ENCODE results near the gene SLC22A31. TPM values are rescaled to one million over a fixed set of nuclear protein-coding genes. Genes with fewer than 3 reads are reported as not detected.

The SLC22A31 gene
- total and polyA plus RNA-seq, 9 of the 15 experiments (the other 6 are each of a cell fraction or from before 2014, with no cell fraction given), result 0.29 to 2.2 (median 0.47) TPM; not detected in 3

DNA sequence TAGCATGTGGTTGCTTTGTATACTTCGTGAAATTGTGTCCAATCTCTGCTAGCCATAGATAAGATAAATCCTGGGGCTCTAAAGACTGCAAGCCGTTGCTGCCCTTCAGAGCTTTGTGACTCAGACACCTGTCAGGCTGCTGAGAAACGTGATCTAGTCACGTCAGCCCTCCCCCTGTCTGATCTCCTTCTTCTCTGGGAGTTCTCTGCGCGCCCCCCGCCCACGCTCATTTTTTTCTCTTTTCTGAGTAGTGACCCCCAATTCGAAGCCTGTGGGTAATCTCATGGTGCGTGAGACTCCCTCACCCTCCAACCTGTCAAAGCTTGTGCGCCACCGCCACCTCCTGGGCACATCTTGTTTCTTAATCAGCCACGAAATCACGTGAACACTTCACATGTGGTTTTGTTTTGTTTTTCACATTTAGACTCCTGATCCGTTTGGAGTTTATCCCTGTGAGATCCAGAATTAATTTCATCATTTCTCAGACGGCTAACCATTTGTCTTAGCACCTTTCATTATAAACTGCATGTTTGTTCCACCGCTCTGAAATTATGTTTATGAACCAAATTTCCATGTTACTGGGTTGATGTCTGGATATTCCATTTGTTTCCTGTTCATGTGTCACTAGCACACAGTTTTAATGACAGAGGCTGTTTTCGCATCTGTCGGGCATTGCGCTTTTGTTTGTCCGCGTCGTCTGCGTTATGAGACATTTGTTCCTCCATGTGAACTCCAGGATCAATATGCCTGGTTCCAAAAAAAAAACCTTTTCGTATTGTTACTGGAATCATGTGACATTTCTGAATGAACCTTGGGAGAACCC is 16.2 kb upstream of the SLC22A31 start (continued):
- no peak for TF ChIP-seq CHD1 (IDR thresholded peaks at IDR 0.05; ENCODE audit: low read length)
- no peak for TF ChIP-seq EZH2 (IDR thresholded peaks at IDR 0.05; ENCODE audit: borderline replicate concordance, low read depth, low read length)
- TF ChIP-seq KAT8 (IDR thresholded peaks at IDR 0.05; ENCODE audit: low read depth), result no peak
- TF ChIP-seq ZNF282 (CRISPR knock-in tag; IDR thresholded peaks at IDR 0.05), result 0 out of 2 replicates have a peak, but pooled peaks have one; percentile 36
- TF ChIP-seq GABPB1 (CRISPR knock-in tag; IDR thresholded peaks at IDR 0.05), result peak; percentile 31; the same call in 1 of the 2 replicates
- TF ChIP-seq MXI1 (IDR thresholded peaks at IDR 0.05; ENCODE audit: low read depth, low read length), result peak; percentile 86
- peak; percentile 79 for TF ChIP-seq SMARCE1 (IDR thresholded peaks at IDR 0.05)
- peak; percentile 67; the same call in 1 of the 2 replicates for TF ChIP-seq CXXC5 (CRISPR knock-in tag; IDR thresholded peaks at IDR 0.05)
- peak in 1 of 2 experiments; percentile 41; a peak in 1 of 4 replicates for TF ChIP-seq TEAD1 (CRISPR knock-in tag; IDR thresholded peaks at IDR 0.05)
- peak; percentile 89 for TF ChIP-seq EGR1 (conservative IDR thresholded peaks at IDR 0.05)
- TF ChIP-seq ZNF318 (IDR thresholded peaks at IDR 0.05; ENCODE audit: borderline replicate concordance in 1 of 2, low read depth in 1 of 2), result peak in 1 of 2 experiments; percentile 93; a peak in 2 of 4 replicates
- TF ChIP-seq HMG20B (CRISPR knock-in tag; IDR thresholded peaks at IDR 0.05), result no peak
- TF ChIP-seq USF2 (CRISPR knock-in tag; IDR thresholded peaks at IDR 0.05), result peak; percentile 87
- peak; percentile 77 for TF ChIP-seq TEAD4 (IDR thresholded peaks at IDR 0.05; ENCODE audit: low read length)
- no peak for TF ChIP-seq TEAD4 (CRISPR knock-in tag; IDR thresholded peaks at IDR 0.05; ENCODE audit: borderline replicate concordance)
- TF ChIP-seq ZBTB9 (CRISPR knock-in tag; IDR thresholded peaks at IDR 0.05), result peak; percentile 66; the same call in 1 of the 2 replicates
